H1 (cell line): Measurements from ENCODE around the gene SLC25A11. TPM values are rescaled to one million over a fixed set of nuclear protein-coding genes. Genes with fewer than 3 reads are reported as not detected.

ENCODE experiments used
- CTCF ChIA-PET: fragments of 300-600 bp; sonication (Branson Sonifier 250); formaldehyde crosslinking; loops from one replicate; lab custom pipeline; 2021; ENCODE audit not compliant: partially characterized antibody; lab: Charles Lee
- POLR2A ChIA-PET: fragments of 300-600 bp; sonication (Branson Sonifier 250); formaldehyde crosslinking; loops from one replicate; lab custom pipeline; 2021; ENCODE audit warnings: inconsistent platforms; ENCODE audit not compliant: partially characterized antibody; lab: Charles Lee
- DNase-seq, 2 experiments: peaks; one replicate each; pipeline versions ENCODE4 v3.0.0 to v3.0.0-alpha.2; 2010 to 2022; ENCODE audit warnings: low spot score in 2 of 2, low read depth in 1 of 2, mixed read lengths in 1 of 2
- FAIRE-seq: peaks from 2 replicates; lab custom pipeline; 2011; peaks lifted over from hg19 to GRCh38; lab: Jason Lieb, UNC
- H2AFZ ChIP-seq: 2 replicates; pipeline ENCODE4 v1.8.1; 2012; ENCODE audit warnings: low read length, inconsistent platforms
- H2AK5ac ChIP-seq: 2 replicates; pipeline ENCODE4 v1.6.1; 2013; ENCODE audit warnings: low read depth, low read length
- H2BK120ac ChIP-seq: replicated peaks from 2 replicates; pipeline ENCODE3; 2013; ENCODE audit warnings: low read depth, low read length, inconsistent platforms
- H2BK12ac ChIP-seq: 2 replicates; pipeline ENCODE4 v1.6.1; 2013; ENCODE audit warnings: low read depth, low read length
- H2BK15ac ChIP-seq: 2 replicates; pipeline ENCODE4 v1.6.1; 2013; ENCODE audit warnings: low read length
- H2BK20ac ChIP-seq: 2 replicates; pipeline ENCODE4 v1.6.1; 2013; ENCODE audit warnings: low read length
- H2BK5ac ChIP-seq: 2 replicates; pipeline ENCODE4 v1.6.1; 2013; ENCODE audit warnings: low read depth, low read length
- H3K14ac ChIP-seq: 2 replicates; pipeline ENCODE4 v1.6.1; 2013; ENCODE audit warnings: inconsistent platforms; ENCODE audit not compliant: insufficient read length
- H3K18ac ChIP-seq: 2 replicates; pipeline ENCODE4 v1.6.1; 2013; ENCODE audit warnings: low read length; ENCODE audit errors: extremely low read depth
- H3K23ac ChIP-seq: 2 replicates; pipeline ENCODE4 v1.6.1; 2013; ENCODE audit warnings: inconsistent platforms; ENCODE audit not compliant: insufficient read length
- H3K23me2 ChIP-seq: 2 replicates; pipeline ENCODE4 v1.6.1; 2013; ENCODE audit warnings: low read depth, low read length
- H3K27ac ChIP-seq: 2 replicates; pipeline ENCODE4 v1.6.1; 2011; ENCODE audit warnings: low read depth, low read length, inconsistent platforms
- H3K27me3 ChIP-seq, 4 experiments: replicated peaks in 1 of 4; 1 replicate in 1 of 4; 2 replicates in 3 of 4; pipeline versions ENCODE4 v1.6.1 to v1.8.1; 2011 to 2013; ENCODE audit warnings: low read length in 3 of 4, mild to moderate bottlenecking in 3 of 4, inconsistent platforms in 2 of 4, mixed read lengths in 2 of 4, moderate library complexity in 1 of 4; ENCODE audit not compliant: control insufficient read depth in 3 of 4, insufficient read depth in 3 of 4; ENCODE audit errors: extremely low read depth in 1 of 4
- H3K36me3 ChIP-seq, 4 experiments: 2 replicates each; pipeline versions ENCODE4 v1.6.1 to v1.8.1; 2011 to 2013; ENCODE audit warnings: mild to moderate bottlenecking in 4 of 4, low read length in 3 of 4, moderate library complexity in 2 of 4, control low read depth in 1 of 4, inconsistent platforms in 1 of 4; ENCODE audit not compliant: insufficient read depth in 4 of 4, control insufficient read depth in 2 of 4
- H3K4ac ChIP-seq: replicated peaks from 2 replicates; pipeline ENCODE3; 2013; ENCODE audit warnings: low read length, low read depth, mixed read lengths, inconsistent platforms; ENCODE audit not compliant: insufficient read length
- H3K4me1 ChIP-seq, 4 experiments: replicated peaks in 1 of 4; 1 replicate in 1 of 4; 2 replicates in 3 of 4; pipeline versions ENCODE4 v1.6.1 to v1.8.1; 2011 to 2013; ENCODE audit warnings: low read length in 3 of 4, inconsistent platforms in 2 of 4, mixed read lengths in 1 of 4; ENCODE audit not compliant: insufficient read depth in 4 of 4, control insufficient read depth in 3 of 4
- H3K4me2 ChIP-seq, 2 experiments: 2 replicates each; pipeline versions ENCODE4 v1.6.1 to v1.8.1; 2011 to 2013; ENCODE audit warnings: low read depth in 2 of 2, low read length in 2 of 2, control low read depth in 1 of 2, inconsistent platforms in 1 of 2, mild to moderate bottlenecking in 1 of 2; ENCODE audit not compliant: insufficient read depth in 1 of 2
- H3K4me3 ChIP-seq, 4 experiments: fragments of 200-600, 300-600 bp in 1 of 4; sonication (generic), shearing (Covaris generic), sonication (Bioruptor Twin) in 1 of 4; 2 replicates each; pipeline versions ENCODE4 v1.5.1 to v1.8.1; 2011 to 2016; ENCODE audit warnings: low read length in 4 of 4, low read depth in 3 of 4, control low read depth in 2 of 4, inconsistent platforms in 2 of 4, mild to moderate bottlenecking in 2 of 4, mixed read lengths in 1 of 4, moderate library complexity in 1 of 4; ENCODE audit not compliant: insufficient read depth in 2 of 4; ENCODE audit errors: extremely low read depth in 1 of 4
- H3K56ac ChIP-seq: replicated peaks from 2 replicates; pipeline ENCODE3; 2013; ENCODE audit warnings: low read depth, mild to moderate bottlenecking, mixed read lengths, low read length, inconsistent platforms; ENCODE audit not compliant: insufficient read length
- H3K79me1 ChIP-seq: 2 replicates; pipeline ENCODE4 v1.6.1; 2013; ENCODE audit warnings: low read depth, low read length, control low read depth
- H3K79me2 ChIP-seq, 2 experiments: 2 replicates each; pipeline versions ENCODE4 v1.6.1 to v1.8.1; 2012 to 2013; ENCODE audit warnings: low read length in 2 of 2, mild to moderate bottlenecking in 2 of 2, inconsistent platforms in 1 of 2; ENCODE audit not compliant: insufficient read depth in 2 of 2, control insufficient read depth in 1 of 2
- H3K9ac ChIP-seq, 4 experiments: replicated peaks in 1 of 4; 1 replicate in 1 of 4; 2 replicates in 3 of 4; pipeline versions ENCODE4 v1.6.1 to v1.8.1; 2011 to 2013; ENCODE audit warnings: low read depth in 3 of 4, low read length in 3 of 4, control low read depth in 2 of 4, mild to moderate bottlenecking in 2 of 4, moderate library complexity in 2 of 4, inconsistent platforms in 1 of 4; ENCODE audit errors: extremely low read depth in 1 of 4
- H3K9me3 ChIP-seq, 2 experiments: 2 replicates each; pipeline versions ENCODE4 v1.6.1 to v1.8.1; 2012 to 2013; ENCODE audit warnings: mild to moderate bottlenecking in 2 of 2, moderate library complexity in 2 of 2, control low read depth in 1 of 2, inconsistent platforms in 1 of 2, low read depth in 1 of 2, low read length in 1 of 2, mixed read lengths in 1 of 2; ENCODE audit not compliant: insufficient read depth in 2 of 2
- H4K20me1 ChIP-seq, 2 experiments: replicated peaks in 1 of 2; 2 replicates each; pipeline versions ENCODE3 to v1.8.1; 2011 to 2013; ENCODE audit warnings: inconsistent platforms in 2 of 2, low read length in 2 of 2, mild to moderate bottlenecking in 1 of 2; ENCODE audit not compliant: insufficient read depth in 2 of 2, control insufficient read depth in 1 of 2
- H4K5ac ChIP-seq: 2 replicates; pipeline ENCODE4 v1.6.1; 2013; ENCODE audit warnings: low read length, low read depth, mixed read lengths, inconsistent platforms; ENCODE audit not compliant: insufficient read length
- H4K8ac ChIP-seq: 2 replicates; pipeline ENCODE4 v1.8.0; 2013; ENCODE audit warnings: mild to moderate bottlenecking, moderate library complexity, low read length, inconsistent platforms; ENCODE audit not compliant: insufficient read depth; ENCODE audit errors: extremely low read depth
- H4K91ac ChIP-seq: replicated peaks from 2 replicates; pipeline ENCODE3; 2013; ENCODE audit warnings: low read length, mixed read lengths, inconsistent platforms; ENCODE audit not compliant: insufficient read length
- ATF3 ChIP-seq: IDR thresholded peaks from 2 replicates; pipeline ENCODE4 v1.6.1; 2011; ENCODE audit warnings: low read depth, mild to moderate bottlenecking, low read length; ENCODE audit not compliant: insufficient read depth
- CHD2 ChIP-seq: IDR thresholded peaks from 2 replicates; pipeline ENCODE4 v1.6.1; 2012; ENCODE audit warnings: low read length, improper control_type of control experiment
- HDAC2 ChIP-seq, 2 experiments: fragments of 300-600 bp in 1 of 2; sonication (generic) in 1 of 2; IDR thresholded peaks; 2 replicates each; pipeline ENCODE4 v1.6.1; 2011 to 2012; ENCODE audit warnings: low read depth in 2 of 2, low read length in 2 of 2, mild to moderate bottlenecking in 2 of 2, moderate library complexity in 2 of 2, borderline replicate concordance in 1 of 2, inconsistent platforms in 1 of 2
- KDM5A ChIP-seq: fragments of 200-600 bp; IDR thresholded peaks from 2 replicates; pipeline ENCODE4 v1.7.1; 2012; ENCODE audit warnings: mild to moderate bottlenecking, low read length, inconsistent platforms, mixed read lengths
- MAFK ChIP-seq: IDR thresholded peaks from 2 replicates; pipeline ENCODE4 v1.6.1; 2012; ENCODE audit warnings: low read depth, mild to moderate bottlenecking, improper control_type of control experiment, low read length
- NANOG ChIP-seq: IDR thresholded peaks from 2 replicates; pipeline ENCODE4 v1.6.1; 2011; ENCODE audit warnings: low read length, low read depth, mild to moderate bottlenecking, inconsistent platforms; ENCODE audit not compliant: insufficient read depth, poor library complexity, severe bottlenecking
- RFX5 ChIP-seq: IDR thresholded peaks from 2 replicates; pipeline ENCODE4 v1.6.1; 2011; ENCODE audit warnings: low read depth, low read length, improper control_type of control experiment, borderline replicate concordance
- RNF2 ChIP-seq: fragments of 200-900, 300-1000 bp; sonication (generic); IDR thresholded peaks from 2 replicates; pipeline ENCODE4 v1.7.1; 2016; ENCODE audit warnings: borderline replicate concordance, low read depth, mild to moderate bottlenecking, antibody characterized with exemption, low read length; ENCODE audit not compliant: poor library complexity, severe bottlenecking; ENCODE audit errors: missing control alignments
- RXRA ChIP-seq: IDR thresholded peaks from 2 replicates; pipeline ENCODE4 v1.6.1; 2011; ENCODE audit warnings: low read depth, mild to moderate bottlenecking, low read length, moderate library complexity; ENCODE audit not compliant: insufficient read depth
- TEAD4 ChIP-seq: IDR thresholded peaks from 2 replicates; pipeline ENCODE4 v1.6.1; 2012; ENCODE audit warnings: low read depth, low read length, inconsistent platforms, mixed read lengths
- USF2 ChIP-seq: IDR thresholded peaks from 2 replicates; pipeline ENCODE4 v1.6.1; 2011; ENCODE audit warnings: low read length, improper control_type of control experiment
- WGBS, 2 experiments: shearing (Covaris generic) in 1 of 2; methylation state at CpG; one replicate each; pipeline versions ENCODE4 v1.1.6 to v1.1.7; 2013 to 2015; ENCODE audit warnings: low lambda C conversion rate in 2 of 2, mixed read lengths in 2 of 2, inconsistent platforms in 1 of 2, low coverage in 1 of 2, missing lambda C conversion rate in 1 of 2; ENCODE audit not compliant: insufficient replicate concordance in 2 of 2, insufficient coverage in 1 of 2, insufficient read length in 1 of 2; ENCODE audit errors: extremely low coverage in 1 of 2, missing lambda C conversion rate in 1 of 2; 5-methylcytosine and 5-hydroxymethylcytosine counted together
- polyA plus RNA-seq, 7 experiments: library from polyadenylated mRNA; depleted of rRNA in 3 of 7; stranded (reverse) in 5 of 7; unstranded in 2 of 7; fragments of >200 nt in 5 of 7; fragments of 200-250 nt in 2 of 7; gene quantifications; 1 replicate in 5 of 7; 2 replicates in 1 of 7; 4 replicates in 1 of 7; pipeline versions ENCODE4 v1.2.1 to v1.2.3, GENCODE V29; 2011 to 2013; ENCODE audit warnings: missing spikeins in 2 of 7, mixed read lengths in 2 of 7
- total RNA-seq: library from RNA; stranded (reverse); fragmentation: NEBNext Ultra II Directional; extraction: Animal tissue kit (Norgen Biotek cat#: 25700); gene quantifications from 2 replicates; pipeline ENCODE4 v1.2.1, GENCODE V29; 2021

The SLC25A11 gene
- total and polyA plus RNA-seq, 2 of the 8 experiments (the other 6 are each of a cell fraction or from before 2014, with no cell fraction given): 55.9 to 97.0 TPM

GRCh38 chr17:4982305-4982704, 42.5 kb upstream of the SLC25A11 start:
- Histone ChIP-seq H2AFZ (no peak overlapping the region), H2BK120ac (no peak overlapping the region), H3K18ac (no peak overlapping the region), H3K14ac (no peak overlapping the region), H3K9me3 (no peaks in the 10 kb centered on the region), H3K27ac (no peak overlapping the region), H3K79me2 (no peaks in the 10 kb centered on the region), H4K20me1 (peaks cover 0 to 2% of the 10 kb centered on the region in 2 experiments), H3K4me2 (no peak overlapping the region), H3K23ac (no peak overlapping the region), H4K5ac (no peak overlapping the region), H3K4me1 (peaks cover 2 to 4% (median 3%) of the 10 kb centered on the region in 4 experiments; a peak in 5 of 7 replicates), H4K91ac (no peak overlapping the region), H3K27me3 (peaks cover 0 to 17% (median 14%) of the 10 kb centered on the region in 4 experiments; a peak in 6 of 7 replicates), H3K23me2 (peaks cover 2% of the 10 kb centered on the region), H2BK20ac (no peak overlapping the region), H2AK5ac (no peak overlapping the region), H3K36me3 (no peaks in the 10 kb centered on the region; a peak in 1 of 8 replicates), H2BK15ac (no peak overlapping the region), H3K79me1 (no peaks in the 10 kb centered on the region), H4K8ac (no peak overlapping the region), H2BK12ac (no peak overlapping the region), H2BK5ac (no peak overlapping the region), H3K4me3 (no peak overlapping the region), H3K4ac (no peak overlapping the region), H3K9ac (no peak overlapping the region), H3K56ac (no peak overlapping the region)
- CTCF ChIA-PET: interaction anchor here (0.8 to 1.3 kb wide), 4 partner anchors 9 to 53 kb away, joined by 3 to 6 read pairs (median 3); partner anchors contain the start of gene SLC52A1
- DNase-seq (no peak), FAIRE-seq (no peak)
- WGBS, 2 experiments: 90% methylated on average over 5 of the region's 5 CpGs; no CpG with 5 or more reads in 1 of the 2 experiments
- POLR2A ChIA-PET: interaction anchor here (1.5 to 10.7 kb wide), 2 partner anchors 12 to 32 kb away, joined by 4 to 128 read pairs; partner anchors contain the start of genes ENO3 and SPAG7
- TF ChIP-seq KDM5A (no peak), TEAD4 (no peak), NANOG (no peak), CHD2 (no peak), RXRA (no peak), RFX5 (no peak), HDAC2 (IDR thresholded peaks at IDR 0.05; ENCODE audit: borderline replicate concordance in 1 of 2, low read depth in 2 of 2, low read length in 2 of 2) (no peak), USF2 (no peak), MAFK (no peak), RNF2 (no peak), ATF3 (no peak)
